ENCODE data around the gene ZFP36. TPM values are rescaled to one million over a fixed set of nuclear protein-coding genes. Genes with fewer than 3 reads are reported as not detected.

ZFP36 gene
- total RNA-seq, 8 experiments from 2014 or later, result 0.96 to 30.4 (median 6.6) TPM

Other genes starting within 250 kb of the ZFP36 start
- gene NCCRP1, start 209.9 kb upstream of the ZFP36 start, total RNA-seq, result under 1 TPM in 6 of 8 experiments, not detected in 2; 0.13 to 0.94 (median 0.24) TPM
- not detected for gene SYCN, start 202.6 kb upstream of the ZFP36 start, total RNA-seq
- gene IFNL3, start 161.8 kb upstream of the ZFP36 start, total RNA-seq, result not detected
- gene IFNL4, start 158.0 kb upstream of the ZFP36 start, total RNA-seq, result under 1 TPM in 3 of 8 experiments, not detected in 5; 0.14 to 0.19 (median 0.17) TPM
- not detected for gene IFNL2, start 138.5 kb upstream of the ZFP36 start, total RNA-seq
- not detected for gene IFNL1, start 110.4 kb upstream of the ZFP36 start, total RNA-seq
- 1 to 10 TPM in 7 of 8 experiments, under 1 TPM in 1; 0.41 to 6.6 (median 2.9) TPM for gene LRFN1, start 86.0 kb upstream of the ZFP36 start, total RNA-seq
- gene GMFG, start 70.8 kb upstream of the ZFP36 start, total RNA-seq, result 1 to 10 TPM in 3 of 8 experiments, under 1 TPM in 3, not detected in 2; 0.55 to 1.5 (median 1.1) TPM
- 100 to 1,000 TPM in 2 of 8 experiments, 10 to 100 TPM in 6; 24.1 to 124 (median 64.9) TPM for gene SAMD4B, start 64.4 kb upstream of the ZFP36 start, total RNA-seq
- gene PAF1, start 15.7 kb upstream of the ZFP36 start, total RNA-seq, result 10 to 100 TPM; 23.7 to 59.7 (median 37.0) TPM
- gene MED29, start 15.5 kb upstream of the ZFP36 start, total RNA-seq, result 10 to 100 TPM; 19.9 to 45.6 (median 26.2) TPM
- 10 to 100 TPM in 6 of 8 experiments, 1 to 10 TPM in 2; 1.1 to 50.6 (median 13.2) TPM for gene PLEKHG2, start 5.8 kb downstream of the ZFP36 start, total RNA-seq
- gene RPS16, start 29.1 kb downstream of the ZFP36 start, total RNA-seq, result 1,000 to 10,000 TPM in 7 of 8 experiments, 100 to 1,000 TPM in 1; 781 to 3,131 (median 1,617) TPM
- gene SUPT5H, start 38.7 kb downstream of the ZFP36 start, total RNA-seq, result 100 to 1,000 TPM in 1 of 8 experiments, 10 to 100 TPM in 7; 52.4 to 129 (median 76.3) TPM
- 100 to 1,000 TPM in 1 of 8 experiments, 10 to 100 TPM in 7; 46.0 to 104 (median 65.6) TPM for gene TIMM50, start 74.0 kb downstream of the ZFP36 start, total RNA-seq
- 10 to 100 TPM in 4 of 8 experiments, 1 to 10 TPM in 1, under 1 TPM in 3; 0.25 to 84.3 (median 8.1) TPM for gene DLL3, start 92.1 kb downstream of the ZFP36 start, total RNA-seq
- 1 to 10 TPM in 2 of 8 experiments, under 1 TPM in 4, not detected in 2; 0.27 to 1.9 (median 0.58) TPM for gene SELENOV, start 108.3 kb downstream of the ZFP36 start, total RNA-seq
- 10 to 100 TPM in 4 of 8 experiments, 1 to 10 TPM in 4; 6.2 to 14.2 (median 10.4) TPM for gene EID2B, start 126.0 kb downstream of the ZFP36 start, total RNA-seq
- gene EID2, start 133.3 kb downstream of the ZFP36 start, total RNA-seq, result 10 to 100 TPM; 15.3 to 27.0 (median 18.6) TPM
- gene LGALS13, start 195.7 kb downstream of the ZFP36 start, total RNA-seq, result not detected
- not detected for gene LGALS16, start 249.1 kb downstream of the ZFP36 start, total RNA-seq

Measured in motor neuron (in vitro differentiated cells).